D721Med (cell line): ENCODE results near the gene ETV5.

Experiments used
- DNase-seq: peaks from one replicate; pipeline ENCODE4 v3.0.0; 2011; ENCODE audit warnings: low spot score; ENCODE audit not compliant: insufficient read length
- FAIRE-seq: peaks from 2 replicates; lab custom pipeline; 2011; peaks lifted over from hg19 to GRCh38; lab: Jason Lieb, UNC
- CTCF ChIP-seq: IDR thresholded peaks from 2 replicates; pipeline ENCODE4 v1.5.1; 2012; ENCODE audit warnings: mild to moderate bottlenecking, control low read depth; ENCODE audit not compliant: insufficient read depth; ENCODE audit errors: missing control alignments

The ETV5 gene

DNA sequence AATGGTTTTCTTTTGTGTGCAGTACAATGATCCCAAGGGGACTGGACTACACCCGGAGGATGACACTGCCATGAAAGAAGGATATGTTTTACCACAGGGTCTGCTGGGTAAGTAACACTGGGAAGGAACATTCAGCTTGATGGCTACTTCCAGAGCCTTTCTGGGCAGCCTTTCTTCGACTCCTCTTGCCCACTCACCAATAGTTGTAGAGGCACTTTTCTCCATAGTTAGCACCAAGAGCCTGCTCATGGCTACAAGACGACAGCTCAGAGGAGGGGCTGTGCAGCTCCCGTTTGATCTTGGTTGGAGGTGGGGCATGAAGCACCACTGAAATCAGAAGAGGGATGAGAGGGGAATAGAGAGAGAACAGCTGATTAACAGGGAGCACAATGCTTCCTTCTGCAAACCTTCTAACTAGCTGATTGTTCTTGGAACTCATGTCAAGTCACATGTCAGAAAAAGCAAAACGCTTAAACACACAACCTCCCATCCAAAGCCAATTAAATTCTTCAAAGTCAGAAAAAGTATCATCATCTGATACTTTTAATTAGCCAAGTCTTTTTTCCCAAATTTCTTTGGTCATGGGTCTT lies 27.9 kb downstream of the ETV5 start:
- TF ChIP-seq CTCF, result no peak
- no peak for FAIRE-seq
- DNase-seq, result no peak

DNA sequence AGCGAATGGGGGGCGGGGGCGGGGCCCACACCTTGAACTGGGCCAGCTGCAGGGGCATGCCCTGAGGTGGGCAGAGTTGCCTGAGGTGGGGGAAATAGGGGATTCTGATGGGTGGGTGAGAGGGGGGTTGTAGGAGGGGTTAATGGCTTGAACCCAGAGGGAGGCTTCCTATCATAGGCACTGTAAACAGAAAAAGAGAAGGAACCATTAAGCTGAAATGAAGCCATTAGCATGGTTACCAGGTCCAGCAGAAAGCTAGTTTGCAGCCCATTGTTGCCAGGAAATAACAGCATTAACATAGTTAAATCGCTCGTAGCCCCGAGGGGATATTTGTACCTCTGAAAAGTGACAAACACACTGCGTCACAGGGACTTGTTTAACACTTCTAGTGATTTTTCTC lies 29.0 kb downstream of the ETV5 start:
- DNase-seq, result no peak
- FAIRE-seq, result no peak
- TF ChIP-seq CTCF, result no peak

DNA sequence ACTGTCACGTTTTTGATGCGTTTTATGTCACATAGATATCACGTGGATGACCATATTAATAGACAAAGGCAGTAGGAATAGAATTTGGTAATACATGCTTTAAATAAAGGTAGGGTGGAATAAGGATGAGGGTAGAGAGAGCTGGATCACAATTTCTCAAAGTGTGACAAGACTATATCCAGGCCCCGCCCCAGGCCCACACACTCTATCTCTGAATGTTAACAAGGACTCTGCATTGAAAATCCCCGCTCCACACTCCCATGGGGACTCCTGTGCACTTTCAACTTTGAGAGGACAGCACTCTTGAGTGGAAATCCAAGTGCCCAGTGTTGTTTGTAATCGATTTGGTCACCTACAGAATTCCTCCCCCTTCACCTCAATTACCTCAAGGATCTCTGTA lies 31.4 kb downstream of the ETV5 start:
- DNase-seq, result no peak
- FAIRE-seq, result no peak
- TF ChIP-seq CTCF, result no peak

- no peak for TF ChIP-seq CTCF
- FAIRE-seq, result no peak
These were observed 32.8 kb downstream of the ETV5 start for GRCh38 chr3:186075931-186076567.

DNA sequence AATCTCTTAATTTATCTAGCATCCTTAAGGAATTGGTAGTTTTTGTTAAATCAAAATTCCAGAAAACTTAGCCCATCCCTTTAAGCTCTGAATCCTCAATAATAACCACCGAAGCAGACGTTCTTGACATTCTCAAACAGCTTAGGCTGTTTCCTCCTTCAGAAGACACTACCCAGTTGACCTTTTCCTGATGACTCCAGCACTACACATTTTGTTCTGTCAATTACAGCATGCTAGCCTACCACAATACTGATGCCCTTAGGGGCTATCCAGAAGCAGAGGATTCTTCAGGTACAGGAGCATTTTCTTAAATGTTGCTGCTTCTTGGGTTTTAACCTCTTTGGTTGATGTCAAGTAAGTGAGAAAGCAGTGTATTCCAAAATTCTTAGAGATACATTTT lies 33.4 kb downstream of the ETV5 start:
- DNase-seq (no peak), FAIRE-seq (no peak)
- TF ChIP-seq CTCF, result no peak

More at GRCh38 chr3:186075931-186076567, 32.8 kb downstream of the ETV5 start:
- no peak for DNase-seq

- FAIRE-seq (no peak), DNase-seq (no peak)
- TF ChIP-seq CTCF, result no peak
These were observed 35.2 kb downstream of the ETV5 start for GRCh38 chr3:186073641-186074040.

GRCh38 chr3:186070996-186071395 lies 37.9 kb downstream of the ETV5 start:
- TF ChIP-seq CTCF, result no peak
- FAIRE-seq, result no peak
- no peak for DNase-seq
